ENCODE measurements around the gene TES. TPM values are rescaled to one million over a fixed set of nuclear protein-coding genes. Genes with fewer than 3 reads are reported as not detected.
"Not testable (repeated sequence)": the region's sequence is repeated elsewhere in the genome, so short reads cannot be mapped to it uniquely, and the experiment has no call there.

Gene TES
- total RNA-seq, 6 experiments from 2014 or later = 6.0 to 22.3 (median 12.5) TPM

DNA sequence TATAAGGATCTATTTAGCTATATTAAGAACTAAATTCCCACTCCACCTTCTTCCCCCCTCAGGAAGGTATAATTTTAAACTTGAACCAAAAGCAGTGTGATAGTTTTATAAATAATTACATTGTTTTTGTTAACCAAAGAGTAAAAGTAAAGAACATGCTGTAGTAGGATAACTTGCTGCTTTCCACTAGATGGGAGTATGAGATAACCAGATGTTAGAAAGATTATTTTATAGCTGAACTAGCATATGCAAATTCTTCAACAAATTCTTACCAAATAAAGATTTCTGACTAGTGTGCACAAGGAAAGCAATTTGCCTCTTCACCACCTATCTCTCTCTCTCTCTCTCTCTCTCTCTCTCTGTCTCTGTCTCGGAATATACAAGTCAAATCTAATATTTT is 31.8 kb downstream of the TES start:
- no peak overlapping the region for H3K4me3 ChIP-seq
- intact Hi-C loops (cut with DNase I) = no loop called here
- TF ChIP-seq POLR2A (IDR thresholded peaks at IDR 0.05) = no peak
- TF ChIP-seq, protein P1, sequence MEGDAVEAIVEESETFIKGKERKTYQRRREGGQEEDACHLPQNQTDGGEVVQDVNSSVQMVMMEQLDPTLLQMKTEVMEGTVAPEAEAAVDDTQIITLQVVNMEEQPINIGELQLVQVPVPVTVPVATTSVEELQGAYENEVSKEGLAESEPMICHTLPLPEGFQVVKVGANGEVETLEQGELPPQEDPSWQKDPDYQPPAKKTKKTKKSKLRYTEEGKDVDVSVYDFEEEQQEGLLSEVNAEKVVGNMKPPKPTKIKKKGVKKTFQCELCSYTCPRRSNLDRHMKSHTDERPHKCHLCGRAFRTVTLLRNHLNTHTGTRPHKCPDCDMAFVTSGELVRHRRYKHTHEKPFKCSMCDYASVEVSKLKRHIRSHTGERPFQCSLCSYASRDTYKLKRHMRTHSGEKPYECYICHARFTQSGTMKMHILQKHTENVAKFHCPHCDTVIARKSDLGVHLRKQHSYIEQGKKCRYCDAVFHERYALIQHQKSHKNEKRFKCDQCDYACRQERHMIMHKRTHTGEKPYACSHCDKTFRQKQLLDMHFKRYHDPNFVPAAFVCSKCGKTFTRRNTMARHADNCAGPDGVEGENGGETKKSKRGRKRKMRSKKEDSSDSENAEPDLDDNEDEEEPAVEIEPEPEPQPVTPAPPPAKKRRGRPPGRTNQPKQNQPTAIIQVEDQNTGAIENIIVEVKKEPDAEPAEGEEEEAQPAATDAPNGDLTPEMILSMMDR (IDR thresholded peaks at IDR 0.05) = no peak
- DNase-seq (no peak), ATAC-seq (no peak)
- no peaks in the 10 kb centered on the region for H3K27me3 ChIP-seq
- WGBS (ENCODE audit: insufficient coverage, low coverage, low lambda C conversion rate, missing lambda C conversion rate) = 100% methylated on average over 1 of the region's 1 CpG
- no peak overlapping the region for H3K27ac ChIP-seq
- peaks cover 0 to 15% (median 7%) of the 10 kb centered on the region in 4 donors for H3K4me1 ChIP-seq
- H3K36me3 ChIP-seq = no peaks in the 10 kb centered on the region
- H3K9me3 ChIP-seq = no peaks in the 10 kb centered on the region

DNA sequence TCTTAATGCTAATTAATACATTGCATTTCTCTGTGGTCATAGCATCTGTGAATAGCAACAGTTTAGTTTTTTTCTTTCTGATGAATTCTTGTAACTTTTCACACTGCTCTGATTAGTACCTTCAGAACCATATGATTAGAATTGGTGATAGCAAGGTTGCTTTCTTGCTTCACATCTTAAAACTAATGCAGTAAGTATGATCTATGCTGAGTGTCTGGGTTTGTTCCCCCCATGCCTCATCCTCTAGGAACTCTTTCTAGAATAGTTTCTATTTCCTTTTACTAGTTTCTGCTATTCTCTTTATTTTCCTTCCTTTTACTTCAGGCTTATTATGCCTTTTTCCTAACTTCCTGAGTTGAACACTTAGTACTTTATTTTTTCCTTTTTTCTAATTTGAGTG is 32.4 kb downstream of the TES start:
- TF ChIP-seq, protein P1 (IDR thresholded peaks at IDR 0.05) = no peak
- TF ChIP-seq POLR2A (IDR thresholded peaks at IDR 0.05) = no peak
- no peaks in the 10 kb centered on the region for H3K36me3 ChIP-seq
- no peaks in the 10 kb centered on the region for H3K27me3 ChIP-seq
- no peak overlapping the region for H3K4me3 ChIP-seq
- H3K4me1 ChIP-seq = peaks cover 0 to 15% (median 7%) of the 10 kb centered on the region in 4 donors
- no peaks in the 10 kb centered on the region for H3K9me3 ChIP-seq
- ATAC-seq (no peak), DNase-seq (no peak)
- intact Hi-C loops (cut with DNase I) = no loop called here
- no peak overlapping the region for H3K27ac ChIP-seq

- H3K27me3 ChIP-seq; H3K4me1 ChIP-seq; H3K36me3 ChIP-seq; intact Hi-C loops (cut with DNase I); DNase-seq; H3K9me3 ChIP-seq; ATAC-seq; H3K4me3 ChIP-seq; H3K27ac ChIP-seq: not testable (repeated sequence)
- WGBS (ENCODE audit: insufficient coverage, low coverage, low lambda C conversion rate, missing lambda C conversion rate) = no CpG with 5 or more reads among the region's 5 CpGs
Observed at GRCh38 chr7:116244803-116245202, 34.5 kb downstream of the TES start.

DNA sequence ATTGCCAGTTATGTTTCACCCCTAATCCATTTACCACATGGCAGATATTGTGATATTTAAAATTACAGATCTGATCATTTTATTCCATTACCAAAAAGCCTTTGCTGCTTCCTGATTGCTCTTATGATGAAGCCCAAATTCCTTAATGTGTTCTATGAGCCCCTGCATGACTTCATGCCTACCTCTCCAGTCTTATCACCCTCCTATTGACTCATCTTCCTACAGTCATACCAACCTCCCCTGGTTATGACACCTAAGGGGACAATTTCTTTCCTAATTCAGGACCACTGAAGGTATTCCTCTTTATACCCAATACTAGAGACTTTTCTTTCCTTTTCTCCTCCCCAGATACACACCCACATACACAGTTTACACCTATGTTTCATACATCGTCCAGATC is 36.0 kb downstream of the TES start:
- Histone ChIP-seq H3K9me3 (no peaks in the 10 kb centered on the region), H3K27ac (no peak overlapping the region), H3K27me3 (no peaks in the 10 kb centered on the region), H3K36me3 (no peaks in the 10 kb centered on the region), H3K4me3 (no peak overlapping the region), H3K4me1 (no peaks in the 10 kb centered on the region)
- DNase-seq = no peak
- no peak for ATAC-seq
- TF ChIP-seq, protein P1 (IDR thresholded peaks at IDR 0.05) = no peak
- no peak for TF ChIP-seq POLR2A (IDR thresholded peaks at IDR 0.05)
- 100% methylated on average over 1 of the region's 1 CpG for WGBS (ENCODE audit: insufficient coverage, low coverage, low lambda C conversion rate, missing lambda C conversion rate)
- intact Hi-C loops (cut with DNase I) = no loop called here

DNA sequence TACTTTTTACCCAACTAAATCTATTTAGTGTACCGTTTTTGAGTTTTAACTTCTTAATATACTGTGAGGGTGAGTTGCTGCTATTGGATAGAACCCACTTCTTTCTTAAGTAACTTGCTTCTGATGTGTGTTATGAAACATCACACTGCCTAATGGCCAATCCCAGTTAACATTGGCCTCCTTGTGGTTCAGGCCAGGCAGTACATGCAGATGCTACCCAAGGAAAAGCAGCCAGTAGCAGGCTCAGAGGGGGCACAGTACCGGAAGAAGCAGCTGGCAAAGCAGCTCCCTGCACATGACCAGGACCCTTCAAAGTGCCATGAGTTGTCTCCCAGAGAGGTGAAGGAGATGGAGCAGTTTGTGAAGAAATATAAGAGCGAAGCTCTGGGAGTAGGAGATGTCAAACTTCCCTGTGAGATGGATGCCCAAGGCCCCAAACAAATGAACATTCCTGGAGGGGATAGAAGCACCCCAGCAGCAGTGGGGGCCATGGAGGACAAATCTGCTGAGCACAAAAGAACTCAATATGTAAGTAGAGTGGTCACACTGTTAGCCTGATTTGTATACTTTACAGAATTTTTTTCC is 39.7 kb downstream of the TES start:
- no peaks in the 10 kb centered on the region for H3K27me3 ChIP-seq
- no peaks in the 10 kb centered on the region for H3K4me1 ChIP-seq
- no peak overlapping the region for H3K27ac ChIP-seq
- DNase-seq = no peak
- no peaks in the 10 kb centered on the region for H3K9me3 ChIP-seq
- no peak for TF ChIP-seq POLR2A (IDR thresholded peaks at IDR 0.05)
- TF ChIP-seq, protein P1 (IDR thresholded peaks at IDR 0.05) = peak; percentile 30 to 39 (median 34)
- H3K36me3 ChIP-seq = no peaks in the 10 kb centered on the region
- intact Hi-C loops (cut with DNase I) = loop anchor here in 1 of 2 donors (10.0 kb wide), 1 partner anchor 275 kb away; the partner anchor contains the start of gene CAV1
- WGBS (ENCODE audit: insufficient coverage, low coverage, low lambda C conversion rate, missing lambda C conversion rate) = 94% methylated on average over 3 of the region's 3 CpGs
- peak; percentile 60 to 72 (median 66) for ATAC-seq
- no peak overlapping the region for H3K4me3 ChIP-seq

All from right lobe of liver (tissue), 6 donors.